Measurements from ENCODE around the gene SEC14L1. TPM values are rescaled to one million over a fixed set of nuclear protein-coding genes. Genes with fewer than 3 reads are reported as not detected.
A peak's percentile ranks its signal among the peaks of the same experiment; 100 is the strongest.
"Not testable (repeated sequence)": the region's sequence is repeated elsewhere in the genome, so short reads cannot be mapped to it uniquely, and the experiment has no call there.

The SEC14L1 gene
- total RNA-seq, 1 donor from 2014 or later = 81.9 TPM

DNA sequence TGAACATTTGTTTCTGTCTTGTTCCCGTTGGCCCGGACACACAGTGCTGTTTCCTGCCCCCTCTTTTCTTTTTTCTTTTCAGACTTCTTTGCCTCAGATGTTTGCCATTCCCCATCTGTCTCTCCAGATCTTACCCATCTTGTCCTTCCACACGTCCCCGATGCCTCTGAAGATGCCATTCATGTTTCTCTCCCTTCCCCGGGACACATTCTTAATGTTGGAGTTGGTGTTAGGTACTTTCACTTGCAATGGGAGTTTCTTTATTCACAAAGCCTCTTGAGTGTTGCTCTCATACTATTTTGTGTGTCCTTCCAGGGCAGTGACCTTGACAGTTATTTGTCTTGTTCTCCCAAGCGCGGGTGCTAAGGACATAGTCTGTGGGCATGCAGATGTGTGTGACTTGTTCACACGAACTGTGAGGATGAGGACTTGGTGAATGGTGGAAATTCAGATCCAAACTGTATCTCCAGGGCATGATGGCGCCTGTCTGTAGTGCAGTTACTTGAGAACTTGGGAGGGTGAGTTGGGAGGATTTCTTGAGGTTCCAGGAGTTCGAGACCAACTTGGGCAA is 8.3 kb downstream of the SEC14L1 start:
- peaks cover 63% of the 10 kb centered on the region for H3K4me1 Mint-ChIP-seq (ENCODE audit: low read depth)
- peaks cover 51% of the 10 kb centered on the region for H3K36me3 Mint-ChIP-seq (ENCODE audit: low read depth)
- no peaks in the 10 kb centered on the region for H3K27me3 Mint-ChIP-seq (ENCODE audit: insufficient read depth)
- H3K4me3 Mint-ChIP-seq = no peak overlapping the region
- H3K9me3 Mint-ChIP-seq = no peaks in the 10 kb centered on the region
- intact Hi-C loops (cut with micrococcal nuclease) = loop anchor here (10.0 kb wide), 1 partner anchor 306 kb away; no protein-coding TSS in a partner anchor
- no peak overlapping the region for H3K27ac Mint-ChIP-seq
- no peak for DNase-seq (ENCODE audit: low spot score)

DNA sequence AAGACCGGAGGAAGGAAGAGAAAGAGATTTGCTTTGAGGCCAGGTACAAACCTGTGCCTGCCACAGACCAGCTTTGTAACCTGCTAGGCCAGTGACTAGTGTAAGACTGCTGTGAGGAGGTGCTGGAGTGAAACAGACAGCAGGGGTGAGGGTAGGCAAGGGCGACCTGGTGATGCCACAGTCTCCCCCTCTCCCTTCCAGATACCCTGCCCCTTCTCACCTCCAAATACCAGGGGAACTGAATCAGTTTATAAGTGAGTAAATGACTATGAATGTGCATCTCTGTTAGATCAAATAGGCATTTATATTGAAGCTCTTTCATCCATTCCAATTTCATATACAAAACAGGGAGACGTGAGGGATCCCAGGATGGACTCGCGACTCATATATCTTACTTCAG is 9.4 kb downstream of the SEC14L1 start:
- Mint-ChIP-seq H3K36me3 (ENCODE audit: low read depth) (peaks cover 50% of the 10 kb centered on the region), H3K9me3 (no peaks in the 10 kb centered on the region), H3K4me3 (no peak overlapping the region), H3K4me1 (ENCODE audit: low read depth) (peaks cover 69% of the 10 kb centered on the region), H3K27ac (peak overlapping the region; percentile 31), H3K27me3 (ENCODE audit: insufficient read depth) (no peaks in the 10 kb centered on the region)
- DNase-seq (ENCODE audit: low spot score) = no peak
- intact Hi-C loops (cut with micrococcal nuclease) = no loop called here

DNA sequence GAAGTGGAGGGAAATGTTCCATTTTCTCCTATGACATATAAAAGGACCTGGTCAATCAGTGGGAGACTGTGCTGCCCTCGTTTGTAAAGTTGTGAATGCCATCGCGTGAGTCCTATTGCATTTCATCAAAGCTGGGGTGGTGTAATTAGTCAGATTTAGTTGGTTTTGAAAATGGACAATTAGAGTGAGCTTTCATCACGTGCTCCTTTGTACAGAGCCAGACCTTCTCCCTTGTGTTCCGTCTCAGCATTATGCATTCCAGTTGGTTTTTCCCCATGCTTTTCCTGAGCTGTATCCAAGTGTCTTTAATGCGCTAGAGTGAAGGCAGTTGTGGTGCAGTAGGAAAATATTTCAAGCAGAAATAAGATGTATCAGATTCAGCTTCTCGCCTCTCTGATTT is 10.4 kb downstream of the SEC14L1 start:
- Mint-ChIP-seq H3K27ac (no peak overlapping the region), H3K9me3 (no peaks in the 10 kb centered on the region), H3K4me1 (ENCODE audit: low read depth) (peaks cover 69% of the 10 kb centered on the region), H3K27me3 (ENCODE audit: insufficient read depth) (no peaks in the 10 kb centered on the region), H3K36me3 (ENCODE audit: low read depth) (peaks cover 49% of the 10 kb centered on the region), H3K4me3 (no peak overlapping the region)
- no peak for DNase-seq (ENCODE audit: low spot score)
- intact Hi-C loops (cut with micrococcal nuclease) = no loop called here

GRCh38 chr17:77152056-77152455 is 11.3 kb downstream of the SEC14L1 start:
- intact Hi-C loops (cut with micrococcal nuclease); H3K4me3 Mint-ChIP-seq; H3K27ac Mint-ChIP-seq; H3K27me3 Mint-ChIP-seq (ENCODE audit: insufficient read depth); H3K9me3 Mint-ChIP-seq; DNase-seq (ENCODE audit: low spot score): not testable (repeated sequence)
- H3K36me3 Mint-ChIP-seq (ENCODE audit: low read depth) = peaks cover 46% of the 10 kb centered on the region
- peaks cover 64% of the 10 kb centered on the region for H3K4me1 Mint-ChIP-seq (ENCODE audit: low read depth)

DNA sequence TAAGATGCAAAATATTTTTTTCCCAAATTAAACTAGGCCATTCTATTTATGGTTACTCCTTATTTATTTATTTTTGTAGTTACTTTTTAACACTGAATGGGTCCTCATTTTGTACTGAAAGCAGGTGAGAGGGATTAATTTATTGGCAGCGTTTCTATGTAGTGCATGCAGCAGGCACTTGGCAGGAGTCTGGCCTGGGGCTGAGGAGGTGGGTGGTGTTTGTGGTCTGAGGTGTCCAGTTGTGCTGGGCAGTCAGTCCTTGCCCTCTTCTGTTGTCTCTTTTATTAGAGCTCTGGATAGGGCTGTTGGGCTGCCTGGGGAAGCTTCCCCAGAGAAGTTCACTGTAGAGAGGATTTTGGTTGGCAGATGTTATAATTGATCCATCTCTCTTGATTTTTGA is 12.7 kb downstream of the SEC14L1 start:
- Mint-ChIP-seq H3K4me1 (ENCODE audit: low read depth) (peaks cover 58% of the 10 kb centered on the region), H3K9me3 (no peaks in the 10 kb centered on the region)

DNA sequence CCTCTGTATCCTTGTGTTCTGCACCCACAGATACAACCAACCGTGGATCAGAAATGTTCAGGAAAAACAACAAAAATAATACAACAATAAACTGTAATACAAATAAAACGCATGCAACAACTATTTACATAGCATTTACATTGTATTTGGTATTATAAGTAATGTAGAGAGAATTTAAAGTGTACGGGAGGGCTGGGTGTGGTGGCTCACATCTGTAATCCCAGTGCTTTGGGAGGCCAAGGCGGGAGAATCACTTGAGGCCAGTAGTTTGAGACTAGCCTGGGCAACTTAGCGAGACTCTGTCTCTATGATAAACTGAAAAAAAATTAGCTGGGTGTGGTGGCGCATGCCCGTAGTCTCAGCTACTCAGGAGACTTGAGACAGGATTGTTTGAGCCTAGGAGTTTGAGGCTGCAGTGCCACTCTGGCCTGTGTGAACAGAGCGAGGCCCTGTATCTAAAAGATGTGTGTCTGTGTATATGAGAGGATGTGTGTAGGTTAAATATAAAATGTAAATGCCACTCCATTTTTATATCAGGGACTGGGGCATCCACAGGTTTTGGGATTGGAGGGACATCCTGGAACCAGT is 13.3 kb downstream of the SEC14L1 start:
- Mint-ChIP-seq H3K36me3 (ENCODE audit: low read depth) (peaks cover 39% of the 10 kb centered on the region), H3K4me3 (no peak overlapping the region), H3K27ac (no peak overlapping the region), H3K9me3 (no peaks in the 10 kb centered on the region), H3K27me3 (ENCODE audit: insufficient read depth) (no peaks in the 10 kb centered on the region), H3K4me1 (ENCODE audit: low read depth) (peaks cover 58% of the 10 kb centered on the region)
- no peak for DNase-seq (ENCODE audit: low spot score)
- intact Hi-C loops (cut with micrococcal nuclease) = no loop called here

More for the DNA sequence above, 12.7 kb downstream of the SEC14L1 start:
- Mint-ChIP-seq H3K4me3 (no peak overlapping the region), H3K36me3 (ENCODE audit: low read depth) (peaks cover 44% of the 10 kb centered on the region), H3K27me3 (ENCODE audit: insufficient read depth) (no peaks in the 10 kb centered on the region), H3K27ac (no peak overlapping the region)
- DNase-seq (ENCODE audit: low spot score) = no peak
- intact Hi-C loops (cut with micrococcal nuclease) = no loop called here

GRCh38 chr17:77155125-77155524 is 14.4 kb downstream of the SEC14L1 start:
- DNase-seq (ENCODE audit: low spot score) = no peak
- H3K27me3 Mint-ChIP-seq (ENCODE audit: insufficient read depth) = no peaks in the 10 kb centered on the region
- peaks cover 36% of the 10 kb centered on the region for H3K36me3 Mint-ChIP-seq (ENCODE audit: low read depth)
- H3K9me3 Mint-ChIP-seq = no peaks in the 10 kb centered on the region
- no peak overlapping the region for H3K4me3 Mint-ChIP-seq
- H3K4me1 Mint-ChIP-seq (ENCODE audit: low read depth) = peaks cover 58% of the 10 kb centered on the region
- intact Hi-C loops (cut with micrococcal nuclease) = no loop called here
- peak overlapping the region; percentile 62 for H3K27ac Mint-ChIP-seq

- H3K4me3 Mint-ChIP-seq; H3K27ac Mint-ChIP-seq; H3K9me3 Mint-ChIP-seq; H3K27me3 Mint-ChIP-seq (ENCODE audit: insufficient read depth); intact Hi-C loops (cut with micrococcal nuclease); DNase-seq (ENCODE audit: low spot score): not testable (repeated sequence)
- H3K36me3 Mint-ChIP-seq (ENCODE audit: low read depth) = peaks cover 25% of the 10 kb centered on the region
- peaks cover 64% of the 10 kb centered on the region for H3K4me1 Mint-ChIP-seq (ENCODE audit: low read depth)
Measured at GRCh38 chr17:77157766-77158165, 17.0 kb downstream of the SEC14L1 start.

DNA sequence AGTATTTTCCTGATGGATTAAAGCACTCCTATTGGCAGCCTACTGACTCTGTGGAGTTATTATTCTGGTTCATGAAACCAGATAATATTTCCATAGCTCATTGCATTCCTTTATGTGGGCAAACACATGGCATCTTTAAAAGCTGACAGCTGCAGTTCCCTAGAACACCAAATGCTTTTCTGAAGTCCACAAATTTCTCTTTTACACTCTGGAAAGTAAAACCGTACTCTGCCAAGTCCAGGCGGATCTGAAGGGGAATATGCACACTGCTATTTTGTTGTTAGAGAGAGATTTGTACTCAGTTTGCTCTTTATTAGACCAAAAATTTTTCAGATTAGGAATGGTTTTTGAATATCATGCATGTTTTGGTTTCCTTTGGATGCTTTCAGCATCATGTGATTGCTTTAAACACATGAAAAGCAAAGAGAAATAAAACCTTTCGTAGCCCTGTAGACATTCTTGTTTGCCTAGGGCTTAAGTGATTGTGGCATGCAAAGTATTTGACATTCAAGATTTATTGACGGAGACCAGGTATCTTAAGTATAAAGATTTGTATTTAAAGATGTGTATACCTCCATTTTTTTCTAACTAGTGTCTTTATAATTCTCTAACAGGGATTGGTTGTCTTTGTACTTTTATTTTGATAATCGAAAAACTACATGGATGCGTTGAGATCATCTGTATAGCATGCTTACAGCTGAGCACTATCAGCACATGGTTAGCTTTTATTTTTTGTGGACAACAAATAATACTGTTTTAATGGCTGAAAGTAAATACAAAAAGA is 19.5 kb downstream of the SEC14L1 start:
- Mint-ChIP-seq H3K36me3 (ENCODE audit: low read depth) (peaks cover 35% of the 10 kb centered on the region), H3K4me3 (no peak overlapping the region), H3K4me1 (ENCODE audit: low read depth) (peaks cover 60% of the 10 kb centered on the region), H3K9me3 (no peaks in the 10 kb centered on the region), H3K27ac (no peak overlapping the region), H3K27me3 (ENCODE audit: insufficient read depth) (no peaks in the 10 kb centered on the region)
- intact Hi-C loops (cut with micrococcal nuclease) = no loop called here
- no peak for DNase-seq (ENCODE audit: low spot score)

GRCh38 chr17:77160875-77161530 is 20.2 kb downstream of the SEC14L1 start:
- no peak overlapping the region for H3K4me3 Mint-ChIP-seq
- intact Hi-C loops (cut with micrococcal nuclease) = no loop called here
- H3K9me3 Mint-ChIP-seq = no peaks in the 10 kb centered on the region
- peaks cover 32% of the 10 kb centered on the region for H3K36me3 Mint-ChIP-seq (ENCODE audit: low read depth)
- H3K27ac Mint-ChIP-seq = no peak overlapping the region
- H3K27me3 Mint-ChIP-seq (ENCODE audit: insufficient read depth) = no peaks in the 10 kb centered on the region
- no peak for DNase-seq (ENCODE audit: low spot score)
- H3K4me1 Mint-ChIP-seq (ENCODE audit: low read depth) = peaks cover 54% of the 10 kb centered on the region

- no peak overlapping the region for H3K4me3 Mint-ChIP-seq
- peaks cover 51% of the 10 kb centered on the region for H3K4me1 Mint-ChIP-seq (ENCODE audit: low read depth)
- H3K27ac Mint-ChIP-seq = no peak overlapping the region
- H3K36me3 Mint-ChIP-seq (ENCODE audit: low read depth) = peaks cover 35% of the 10 kb centered on the region
- H3K9me3 Mint-ChIP-seq = peaks cover 2% of the 10 kb centered on the region
- no peak for DNase-seq (ENCODE audit: low spot score)
- intact Hi-C loops (cut with micrococcal nuclease) = no loop called here
- no peaks in the 10 kb centered on the region for H3K27me3 Mint-ChIP-seq (ENCODE audit: insufficient read depth)
Measured at GRCh38 chr17:77161953-77162352, 21.2 kb downstream of the SEC14L1 start.

GRCh38 chr17:77163001-77163400 is 22.2 kb downstream of the SEC14L1 start:
- H3K27me3 Mint-ChIP-seq (ENCODE audit: insufficient read depth) = no peaks in the 10 kb centered on the region
- intact Hi-C loops (cut with micrococcal nuclease) = no loop called here
- no peak overlapping the region for H3K4me3 Mint-ChIP-seq
- peak overlapping the region; percentile 3 for H3K27ac Mint-ChIP-seq
- no peak for DNase-seq (ENCODE audit: low spot score)
- peaks cover 38% of the 10 kb centered on the region for H3K36me3 Mint-ChIP-seq (ENCODE audit: low read depth)
- H3K9me3 Mint-ChIP-seq = peaks cover 10% of the 10 kb centered on the region
- peaks cover 48% of the 10 kb centered on the region for H3K4me1 Mint-ChIP-seq (ENCODE audit: low read depth)
